A549 (cell line): ENCODE results near the gene CALN1. TPM values are rescaled to one million over a fixed set of nuclear protein-coding genes. Genes with fewer than 3 reads are reported as not detected.

ENCODE experiments used
- ATAC-seq, 2 experiments: fragments of 200-7000 bp in 1 of 2; fragments of >200 bp in 1 of 2; cut with Nextera tagmentation in 1 of 2; cut with Tn5 transposase in 1 of 2; 3 replicates each; pipeline versions ENCODE4 v1.8.0 to v1.9.1; 2018 to 2020; ENCODE audit warnings: mild to moderate bottlenecking in 1 of 2, moderate library complexity in 1 of 2
- CTCF ChIA-PET: fragments of 300-600 bp; sonication (Branson Sonifier 250); formaldehyde crosslinking; extraction: SDS; loops from one replicate; lab custom pipeline; 2021; ENCODE audit warnings: antibody characterized with exemption, inconsistent platforms; lab: Yijun Ruan, JAX
- POLR2A ChIA-PET: fragments of 350-600 bp; formaldehyde crosslinking; extraction: SDS; loops from one replicate; lab custom pipeline; 2021; ENCODE audit warnings: antibody characterized with exemption, inconsistent platforms; lab: Yijun Ruan, JAX
- DNase-seq, 2 experiments: peaks; one replicate each; pipeline versions ENCODE4 v3.0.0 to v3.0.0-alpha.2; 2011 to 2016; ENCODE audit warnings: low read depth in 1 of 2, low spot score in 1 of 2
- FAIRE-seq: peaks from 2 replicates; lab custom pipeline; 2011; peaks lifted over from hg19 to GRCh38; lab: Jason Lieb, UNC
- H3K27ac ChIP-seq, 2 experiments: fragments of >200 bp; sonication (Bioruptor Twin); formaldehyde crosslinking; 3 replicates each; pipeline ENCODE4 v1.5.1; 2016 to 2017
- H3K4me1 ChIP-seq: fragments of >200 bp; sonication (Bioruptor Twin); formaldehyde crosslinking; 3 replicates; pipeline ENCODE4 v1.6.1; 2016
- H3K4me2 ChIP-seq: fragments of >200 bp; sonication (Bioruptor Twin); formaldehyde crosslinking; 3 replicates; pipeline ENCODE4 v1.6.1; 2016
- H3K4me3 ChIP-seq: fragments of >200 bp; sonication (Bioruptor Twin); formaldehyde crosslinking; 3 replicates; pipeline ENCODE4 v1.5.1; 2016
- H3K9me3 ChIP-seq: fragments of >200 bp; sonication (Bioruptor Twin); formaldehyde crosslinking; 3 replicates; pipeline ENCODE4 v1.6.1; 2016
- BCL3 ChIP-seq: fragments of >200 bp; sonication (Bioruptor Twin); formaldehyde crosslinking; IDR thresholded peaks from 3 replicates; pipeline ENCODE4 v1.6.1; 2016
- CBX2 ChIP-seq: fragments of 200-600 bp; sonication (generic); IDR thresholded peaks from 2 replicates; pipeline ENCODE4 v1.6.1; 2016; ENCODE audit warnings: low read depth, mild to moderate bottlenecking, borderline replicate concordance
- CHD2 ChIP-seq: fragments of 150-350 bp; IDR thresholded peaks from 2 replicates; pipeline ENCODE4 v1.6.1; 2014; ENCODE audit warnings: low read length; ENCODE audit not compliant: partially characterized antibody
- E2F6 ChIP-seq: IDR thresholded peaks from 2 replicates; pipeline ENCODE4 v1.6.1; 2012; ENCODE audit warnings: low read depth, borderline replicate concordance
- ESRRA ChIP-seq: fragments of 150-350 bp; IDR thresholded peaks from 2 replicates; pipeline ENCODE4 v1.6.1; 2014; ENCODE audit warnings: mild to moderate bottlenecking, low read length, borderline replicate concordance
- FOSL2 ChIP-seq, 2 experiments: fragments of 450-650 bp in 1 of 2; fragments of >200 bp in 1 of 2; sonication (Bioruptor Twin) in 1 of 2; formaldehyde crosslinking; IDR thresholded peaks; 2 replicates each; pipeline versions ENCODE4 v1.5.0 to v1.6.1; 2016 to 2020; ENCODE audit warnings: mild to moderate bottlenecking in 1 of 2, moderate library complexity in 1 of 2
- FOXS1 ChIP-seq: fragments of 250-450 bp; sonication (Bioruptor Pico); IDR thresholded peaks from 2 replicates; pipeline ENCODE4 v1.5.0; 2020; ENCODE audit warnings: mild to moderate bottlenecking, moderate library complexity
- GATA3 ChIP-seq: IDR thresholded peaks from 2 replicates; pipeline ENCODE4 v1.6.1; 2012; ENCODE audit warnings: borderline replicate concordance
- HEYL ChIP-seq: fragments of 250-450 bp; sonication (Bioruptor Pico); IDR thresholded peaks from 2 replicates; pipeline ENCODE4 v1.8.0; 2021; ENCODE audit warnings: mild to moderate bottlenecking, moderate library complexity
- HOXB5 ChIP-seq: fragments of 250-450 bp; sonication (Bioruptor Pico); IDR thresholded peaks from 2 replicates; pipeline ENCODE4 v1.5.0; 2020; ENCODE audit warnings: mild to moderate bottlenecking, moderate library complexity
- KDM1A ChIP-seq: fragments of 200-600 bp; sonication (generic); IDR thresholded peaks from 2 replicates; pipeline ENCODE4 v1.6.1; 2016; ENCODE audit warnings: low read depth, mild to moderate bottlenecking
- KDM5A ChIP-seq: fragments of 200-600 bp; sonication (generic); IDR thresholded peaks from 2 replicates; pipeline ENCODE4 v1.6.1; 2016; ENCODE audit warnings: antibody characterized with exemption, mild to moderate bottlenecking
- MAX ChIP-seq: IDR thresholded peaks from 2 replicates; pipeline ENCODE4 v1.6.1; 2012
- NPAS2 ChIP-seq: fragments of 250-450 bp; sonication (Bioruptor Pico); IDR thresholded peaks from 2 replicates; pipeline ENCODE4 v1.8.0; 2022; ENCODE audit warnings: mild to moderate bottlenecking, moderate library complexity, borderline replicate concordance
- PHF8 ChIP-seq: fragments of 200-600 bp; sonication (generic); IDR thresholded peaks from 2 replicates; pipeline ENCODE4 v1.6.1; 2016; ENCODE audit warnings: low read depth, mild to moderate bottlenecking, antibody characterized with exemption, moderate library complexity, borderline replicate concordance
- POLR2A ChIP-seq: IDR thresholded peaks from 2 replicates; pipeline ENCODE4 v1.6.1; 2012; ENCODE audit warnings: mild to moderate bottlenecking, low read length
- RFX5 ChIP-seq: fragments of 450-650 bp; IDR thresholded peaks from 2 replicates; pipeline ENCODE4 v1.7.1; 2014; ENCODE audit warnings: antibody characterized with exemption, mild to moderate bottlenecking, moderate library complexity
- SMC3 ChIP-seq: fragments of >200 bp; sonication (Bioruptor Twin); formaldehyde crosslinking; IDR thresholded peaks from 3 replicates; pipeline ENCODE4 v1.6.1; 2018; ENCODE audit warnings: inconsistent platforms
- TFCP2L1 ChIP-seq: fragments of 250-450 bp; sonication (Bioruptor Pico); IDR thresholded peaks from 2 replicates; pipeline ENCODE4 v1.5.0; 2021; ENCODE audit warnings: mild to moderate bottlenecking
- USF2 ChIP-seq: fragments of 450-650 bp; IDR thresholded peaks from 2 replicates; pipeline ENCODE4 v1.6.1; 2014; ENCODE audit warnings: antibody characterized with exemption
- ZFP36 ChIP-seq: fragments of 450-650 bp; IDR thresholded peaks from 2 replicates; pipeline ENCODE4 v1.6.1; 2014; ENCODE audit warnings: borderline replicate concordance; ENCODE audit not compliant: partially characterized antibody
- ZSCAN20 ChIP-seq: fragments of 250-450 bp; sonication (Bioruptor Pico); IDR thresholded peaks from 2 replicates; pipeline ENCODE4 v1.8.0; 2022; ENCODE audit warnings: mild to moderate bottlenecking, moderate library complexity
- WGBS: methylation state at CpG from one replicate; pipeline ENCODE4 v1.1.6; 2017; ENCODE audit errors: missing lambda C conversion rate; 5-methylcytosine and 5-hydroxymethylcytosine counted together
- polyA plus RNA-seq, 4 experiments: library from polyadenylated mRNA; depleted of rRNA in 3 of 4; stranded (reverse); fragments of >200 nt; fragmentation: RNase III in 1 of 4; extraction: RNeasy Plus Mini Kit Qiagen cat#74134 plus additional on column Dnase treatment in 1 of 4; gene quantifications; 2 replicates in 3 of 4; 3 replicates in 1 of 4; pipeline ENCODE4 v1.2.3, GENCODE V29; 2011 to 2017
- TF ChIP-seq, protein P1 (sequence below): IDR thresholded peaks from 2 replicates; pipeline ENCODE4 v1.6.1; 2012
- TF ChIP-seq, protein P2 (sequence below): fragments of 250-450 bp; sonication (Bioruptor Pico); IDR thresholded peaks from 2 replicates; pipeline ENCODE4 v1.5.0; 2020; ENCODE audit warnings: low read depth, mild to moderate bottlenecking, moderate library complexity

The CALN1 gene
- polyA plus RNA-seq, 2 of the 4 experiments (the other 2 are of a cell fraction) = not detected

GRCh38 chr7:71987200-71987767 is 424.9 kb downstream of the CALN1 start:
- H3K9me3 ChIP-seq = no peaks in the 10 kb centered on the region
- H3K4me2 ChIP-seq = no peak overlapping the region
- DNase-seq = no peak
- no peak overlapping the region for H3K27ac ChIP-seq
- no peak for FAIRE-seq
- H3K4me1 ChIP-seq = no peaks in the 10 kb centered on the region
- no peak for ATAC-seq
- H3K4me3 ChIP-seq = no peak overlapping the region
- CTCF ChIA-PET = no interaction called here
- POLR2A ChIA-PET = no interaction called here
- TF ChIP-seq ZFP36 (no peak), FOSL2 (IDR thresholded peaks at IDR 0.05) (no peak), FOSL2 (CRISPR knock-in tag; IDR thresholded peaks at IDR 0.05) (no peak), TFCP2L1 (CRISPR knock-in tag) (no peak), POLR2A (no peak), HEYL (CRISPR knock-in tag) (no peak), MAX (no peak), ZSCAN20 (no peak), HOXB5 (no peak), PHF8 (no peak), CHD2 (no peak), ESRRA (no peak), RFX5 (no peak)
- TF ChIP-seq, protein P1, sequence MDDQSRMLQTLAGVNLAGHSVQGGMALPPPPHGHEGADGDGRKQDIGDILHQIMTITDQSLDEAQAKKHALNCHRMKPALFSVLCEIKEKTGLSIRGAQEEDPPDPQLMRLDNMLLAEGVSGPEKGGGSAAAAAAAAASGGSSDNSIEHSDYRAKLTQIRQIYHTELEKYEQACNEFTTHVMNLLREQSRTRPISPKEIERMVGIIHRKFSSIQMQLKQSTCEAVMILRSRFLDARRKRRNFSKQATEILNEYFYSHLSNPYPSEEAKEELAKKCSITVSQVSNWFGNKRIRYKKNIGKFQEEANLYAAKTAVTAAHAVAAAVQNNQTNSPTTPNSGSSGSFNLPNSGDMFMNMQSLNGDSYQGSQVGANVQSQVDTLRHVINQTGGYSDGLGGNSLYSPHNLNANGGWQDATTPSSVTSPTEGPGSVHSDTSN = no peak
- TF ChIP-seq, all 56 proteins: peak for 0
- WGBS = 6% methylated on average over 8 of the region's 8 CpGs

DNA sequence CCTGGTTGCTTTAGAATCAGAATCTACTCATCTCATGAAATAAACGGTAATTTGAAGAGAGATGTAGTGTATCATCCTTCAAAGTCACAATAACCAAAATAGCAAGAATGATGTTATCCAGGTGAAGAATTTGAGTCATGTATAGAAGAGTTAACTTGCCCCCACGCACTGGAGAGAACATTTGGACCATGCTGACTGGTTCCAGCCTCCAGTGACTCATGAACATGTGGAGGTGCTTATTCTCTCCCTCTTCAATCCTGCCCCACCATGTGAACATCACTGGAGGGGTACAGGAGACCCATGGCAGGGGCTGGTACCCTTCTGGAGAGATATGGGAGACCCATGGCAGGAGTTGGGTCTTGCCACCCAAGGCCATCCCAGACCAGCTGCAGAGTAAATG is 427.8 kb downstream of the CALN1 start:
- TF ChIP-seq KDM1A (no peak), KDM5A (no peak), NPAS2 (CRISPR knock-in tag) (no peak), GATA3 (no peak), SMC3 (no peak), E2F6 (no peak), USF2 (no peak), CBX2 (no peak), BCL3 (no peak), FOXS1 (CRISPR knock-in tag) (no peak), PHF8 (no peak)
- TF ChIP-seq, protein P2, sequence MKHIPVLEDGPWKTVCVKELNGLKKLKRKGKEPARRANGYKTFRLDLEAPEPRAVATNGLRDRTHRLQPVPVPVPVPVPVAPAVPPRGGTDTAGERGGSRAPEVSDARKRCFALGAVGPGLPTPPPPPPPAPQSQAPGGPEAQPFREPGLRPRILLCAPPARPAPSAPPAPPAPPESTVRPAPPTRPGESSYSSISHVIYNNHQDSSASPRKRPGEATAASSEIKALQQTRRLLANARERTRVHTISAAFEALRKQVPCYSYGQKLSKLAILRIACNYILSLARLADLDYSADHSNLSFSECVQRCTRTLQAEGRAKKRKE = no peak
- WGBS = 5% methylated on average over 2 of the region's 2 CpGs
- CTCF ChIA-PET = no interaction called here

More for the DNA sequence above, 427.8 kb downstream of the CALN1 start:
- POLR2A ChIA-PET = no interaction called here
- DNase-seq = no peak
- no peaks in the 10 kb centered on the region for H3K4me1 ChIP-seq
- no peak for FAIRE-seq
- ATAC-seq = no peak
- no peak overlapping the region for H3K27ac ChIP-seq
- H3K4me2 ChIP-seq = no peak overlapping the region
- no peak overlapping the region for H3K4me3 ChIP-seq
- H3K9me3 ChIP-seq = no peaks in the 10 kb centered on the region
